Activated T-cell treated with anti-CD3 and anti-CD28 coated beads for 24 hours (primary cell): ENCODE data around the gene THG1L.
"Not testable (repeated sequence)": the region's sequence is repeated elsewhere in the genome, so short reads cannot be mapped to it uniquely, and the experiment has no call there.

ENCODE experiments used
- DNase-seq: peaks from one replicate; pipeline ENCODE4 v3.0.0-alpha.2; 2020; ENCODE audit warnings: low read depth

THG1L gene

GRCh38 chr5:157727858-157728257 lies 3.4 kb upstream of the THG1L start:
- not testable (repeated sequence) for DNase-seq

GRCh38 chr5:157729858-157730257 lies 1.4 kb upstream of the THG1L start:
- DNase-seq, result no peak

DNA sequence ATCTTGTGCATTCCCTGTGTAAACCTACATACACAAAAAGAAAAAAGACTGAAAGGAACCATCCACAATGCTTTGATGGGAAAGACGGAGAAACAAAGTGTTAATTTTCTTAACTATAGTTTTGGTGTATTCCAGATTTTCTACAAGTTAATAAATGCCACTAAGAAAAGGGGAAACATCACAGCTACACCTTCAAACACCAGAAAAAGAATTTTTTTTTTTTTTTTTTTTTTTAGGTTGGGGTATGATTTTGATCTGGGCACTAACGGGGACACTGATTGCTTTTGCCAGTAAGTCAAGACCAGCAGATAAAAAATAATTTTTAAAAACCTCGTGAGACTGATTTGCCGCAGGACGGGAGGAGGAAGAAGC lies 334 bp upstream of the THG1L start:
- no peak for DNase-seq

- no peak for DNase-seq
Observed at GRCh38 chr5:157732130-157732514, 902 bp downstream of the THG1L start.

DNA sequence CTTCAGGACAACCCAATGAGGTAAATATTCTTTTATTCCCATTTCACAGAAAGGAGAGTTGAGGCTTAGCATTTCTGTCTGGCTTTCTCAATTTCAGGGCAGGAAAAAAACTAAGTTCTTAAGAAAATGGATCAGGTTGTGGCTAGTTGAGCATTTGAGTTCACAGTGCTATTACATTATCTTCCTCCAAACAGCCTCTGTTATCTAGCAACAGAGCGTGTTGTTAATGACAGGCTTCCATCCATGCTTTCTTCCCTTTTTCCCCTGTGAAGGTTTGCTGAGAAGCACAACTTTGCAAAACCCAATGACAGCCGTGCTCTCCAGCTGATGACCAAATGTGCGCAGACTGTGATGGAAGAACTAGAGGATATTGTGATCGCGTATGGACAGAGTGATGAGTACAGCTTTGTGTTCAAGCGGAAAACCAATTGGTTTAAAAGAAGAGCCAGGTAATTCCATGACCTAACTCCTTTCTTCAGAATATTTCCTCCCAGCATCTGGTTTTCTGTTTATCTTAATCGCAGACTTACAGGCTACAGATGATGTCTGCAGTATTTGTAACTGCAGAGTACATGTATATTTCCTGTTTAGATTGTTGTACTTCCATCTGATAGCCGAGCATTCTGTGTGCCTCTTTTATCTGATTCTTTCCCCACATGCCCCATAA lies 1.5 kb downstream of the THG1L start:
- no peak for DNase-seq

- DNase-seq, result no peak
Observed at GRCh38 chr5:157734436-157734835, 3.2 kb downstream of the THG1L start.

DNA sequence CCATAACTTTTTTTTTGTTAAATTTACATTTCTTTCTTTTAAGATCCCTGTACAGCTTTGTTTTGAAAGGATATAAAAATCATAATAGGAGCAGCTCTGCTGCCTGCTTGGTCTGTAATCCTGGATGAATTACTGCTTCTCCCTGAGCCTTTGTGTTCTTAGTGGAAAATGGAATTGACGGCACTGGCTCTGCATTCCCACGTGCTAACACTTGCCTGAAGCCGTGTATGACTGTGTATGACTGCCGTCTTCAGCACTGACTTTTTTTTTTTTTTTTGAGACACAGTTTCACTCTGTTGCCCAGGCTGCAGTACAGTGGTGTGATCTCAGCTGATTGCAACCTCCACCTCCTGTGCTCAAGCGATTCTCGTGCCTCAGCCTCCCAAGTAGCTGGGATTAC lies 4.8 kb downstream of the THG1L start:
- DNase-seq, result no peak

DNA sequence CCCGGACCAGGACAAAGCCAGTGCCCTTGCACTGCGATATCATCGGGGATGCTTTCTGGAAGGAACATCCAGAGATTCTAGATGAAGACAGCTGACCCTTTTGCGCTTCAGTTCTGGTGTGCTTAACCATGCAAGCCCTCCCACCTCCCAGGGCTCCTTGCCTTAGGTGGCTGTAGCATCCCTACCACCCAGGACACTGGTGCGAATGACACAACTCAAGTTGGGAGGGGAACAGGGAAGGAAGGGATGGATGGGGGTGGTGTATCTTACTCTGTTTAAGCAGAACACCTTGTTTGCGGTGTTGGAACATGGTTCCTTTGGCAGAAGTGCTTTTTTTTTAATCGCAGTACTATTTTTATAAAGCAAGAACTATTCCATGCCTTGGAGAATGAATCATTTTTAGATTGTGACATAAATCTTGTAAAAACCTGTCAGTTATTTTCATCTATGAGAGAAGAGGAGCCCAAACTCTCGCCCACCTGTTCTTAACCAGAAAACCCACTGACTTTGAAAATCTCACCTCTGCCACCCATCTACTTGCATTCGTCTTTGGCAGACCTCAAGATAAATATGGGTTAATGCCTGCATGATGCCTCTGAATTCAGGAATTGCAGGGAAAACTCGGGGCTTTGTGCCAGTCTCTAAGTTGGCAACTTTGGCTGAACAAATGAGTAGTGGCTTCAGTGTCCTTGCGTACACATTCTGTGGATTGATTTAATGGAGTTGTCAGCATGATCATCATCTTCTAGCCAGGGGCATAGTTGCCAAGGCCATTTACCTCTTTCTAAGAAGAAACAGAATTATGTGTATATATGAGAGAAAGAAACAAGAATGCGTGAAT lies 8.4 kb downstream of the THG1L start:
- no peak for DNase-seq

DNA sequence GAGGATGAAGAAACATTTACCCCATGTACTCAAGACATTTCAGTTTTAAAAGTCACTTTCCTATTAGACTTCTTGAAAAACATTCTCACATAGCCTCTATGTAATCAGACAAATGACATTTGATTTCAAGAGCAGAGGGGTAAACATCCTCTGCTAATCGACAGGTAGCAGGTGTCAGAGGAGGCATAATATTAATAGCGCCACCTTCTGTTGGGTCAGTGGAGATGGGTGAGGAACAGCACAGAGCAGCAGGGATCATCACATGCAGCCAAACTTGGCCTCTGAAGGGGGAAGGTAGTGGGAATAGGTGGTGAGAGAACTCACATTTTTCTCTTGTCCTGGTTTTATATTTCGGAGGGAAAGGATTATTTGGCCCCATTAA lies 9.0 kb downstream of the THG1L start:
- no peak for DNase-seq

GRCh38 chr5:157741131-157741530 lies 9.9 kb downstream of the THG1L start:
- DNase-seq, result no peak

- DNase-seq, result peak; percentile 90
Observed at GRCh38 chr5:157743163-157744050, 12.2 kb downstream of the THG1L start, which contains the start of gene LSM11. Gene LSM11, plus strand, starts transcription at chr5:157743712. Its CDS starts 39 bp downstream, at chr5:157743751.

- DNase-seq, result no peak
Observed at GRCh38 chr5:157744051-157745011, 13.1 kb downstream of the THG1L start.

GRCh38 chr5:157745041-157745456 lies 13.8 kb downstream of the THG1L start:
- no peak for DNase-seq

GRCh38 chr5:157747173-157747740 lies 16.0 kb downstream of the THG1L start:
- no peak for DNase-seq

- DNase-seq, result no peak
Observed at GRCh38 chr5:157747766-157748700, 16.8 kb downstream of the THG1L start.

DNA sequence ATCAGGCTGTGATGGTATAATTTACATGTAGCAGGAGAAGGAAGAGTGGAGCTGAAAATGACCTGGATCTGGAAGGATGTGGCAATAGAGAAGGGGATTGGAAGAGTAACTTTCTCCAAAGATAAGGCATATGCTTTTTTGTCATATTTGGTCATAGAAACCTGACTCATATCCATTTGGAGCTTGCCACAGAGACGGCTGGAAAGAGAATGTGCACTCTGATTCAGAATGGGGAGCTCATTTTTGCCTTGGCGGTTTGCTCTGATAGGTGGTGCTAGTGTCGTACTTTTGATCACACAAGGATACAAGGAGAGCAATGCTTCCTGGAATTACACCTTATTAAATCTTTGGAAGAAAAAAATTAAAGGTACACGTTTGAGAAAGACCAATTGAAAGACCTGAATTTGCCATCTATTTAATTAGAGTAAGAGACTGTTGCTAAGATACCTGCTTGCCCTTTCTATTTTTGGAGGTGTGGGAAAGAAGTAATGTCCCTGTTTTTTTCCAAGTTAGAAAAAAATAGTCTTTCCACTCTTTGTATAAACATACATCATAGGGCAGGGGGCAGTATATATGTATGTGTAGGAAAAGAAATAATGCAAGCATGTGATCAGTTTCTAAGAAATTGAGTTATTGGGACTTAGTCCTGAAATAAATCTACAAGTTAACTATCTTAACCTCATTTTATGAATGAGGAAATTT lies 17.7 kb downstream of the THG1L start:
- DNase-seq, result no peak

- no peak for DNase-seq
Observed at GRCh38 chr5:157749462-157749799, 18.2 kb downstream of the THG1L start.

DNA sequence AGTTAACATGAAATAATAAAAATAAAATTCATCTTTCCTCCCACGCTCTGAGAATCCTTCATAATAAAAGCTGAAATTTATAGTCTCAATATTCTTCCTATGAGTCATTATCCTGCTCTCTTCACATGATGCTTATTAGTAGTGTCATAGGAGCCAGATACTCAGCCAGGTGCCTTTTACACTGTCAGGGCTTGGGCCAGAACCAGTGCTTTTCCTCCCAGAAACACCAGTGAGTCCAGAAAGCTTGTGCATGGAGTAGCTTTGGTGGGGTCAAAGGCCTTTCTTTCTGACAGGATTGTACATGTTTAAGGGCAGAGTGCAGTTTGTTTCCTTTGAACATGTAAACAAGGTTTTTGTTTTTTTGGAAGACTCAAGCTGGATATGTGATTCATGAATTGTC lies 19.1 kb downstream of the THG1L start:
- DNase-seq, result no peak

DNA sequence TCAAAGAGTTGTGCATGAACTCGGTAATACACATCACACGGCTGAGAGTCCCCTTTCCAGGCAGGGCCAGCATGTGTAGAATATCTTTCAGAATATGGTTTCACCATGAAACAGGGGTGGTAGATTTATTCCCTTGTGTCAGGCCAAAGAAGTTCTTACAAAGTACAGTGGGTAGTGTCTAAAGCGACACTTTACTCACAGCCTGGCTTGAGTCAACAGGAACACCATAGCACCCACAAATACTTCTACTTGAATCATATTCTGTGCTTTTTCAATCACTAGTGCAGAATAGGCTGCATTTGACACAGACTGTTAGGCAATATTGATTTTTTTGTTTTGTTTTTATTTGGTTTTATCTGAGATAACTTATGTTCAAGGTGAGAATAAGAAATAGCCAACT lies 24.9 kb downstream of the THG1L start:
- no peak for DNase-seq
